ENCODE measurements around the gene C1QC. TPM values are rescaled to one million over a fixed set of nuclear protein-coding genes. Genes with fewer than 3 reads are reported as not detected.

C1QC gene
- total RNA-seq, 2 experiments from 2014 or later, result not detected

DNA sequence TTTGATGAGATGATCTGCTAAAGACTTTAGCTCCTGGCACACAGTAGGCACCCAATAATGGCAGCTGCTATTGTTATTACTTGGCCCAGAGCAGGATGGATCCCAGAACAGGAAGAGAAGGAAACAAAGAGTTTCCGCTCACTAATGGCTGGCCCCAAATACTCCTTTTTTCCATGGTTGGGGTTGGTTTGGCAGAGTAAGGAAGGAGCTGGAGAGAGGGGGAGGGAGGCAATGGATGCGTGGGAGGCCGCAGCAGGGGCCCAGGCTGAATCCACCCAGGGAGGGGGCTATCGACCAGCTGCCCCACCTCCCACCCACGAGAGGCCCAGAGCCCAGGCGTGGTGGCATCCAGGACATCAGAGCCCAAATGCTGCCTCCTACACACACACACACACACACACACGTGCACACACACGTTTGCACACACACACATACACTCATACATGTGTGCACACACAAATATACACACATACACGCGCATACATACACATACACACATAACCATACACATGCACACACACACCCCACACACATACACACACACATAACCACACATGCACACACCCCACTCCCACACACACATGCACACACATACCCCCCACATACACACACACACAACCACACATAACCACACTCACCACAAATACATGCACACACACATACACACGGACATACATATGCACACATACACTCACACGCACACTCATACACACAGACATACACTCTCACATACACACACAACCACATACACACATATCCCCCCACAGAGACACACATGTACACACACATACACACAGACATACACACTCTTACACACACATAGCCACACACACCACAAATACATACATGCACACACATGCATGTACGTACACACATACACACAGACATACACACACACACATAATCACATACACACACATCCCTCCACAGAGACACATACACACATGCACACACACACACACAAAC, 34.8 kb downstream of the C1QC start:
- POLR2A ChIA-PET, result no interaction called here
- intact Hi-C loops (cut with micrococcal nuclease), result no loop called here
- CTCF ChIA-PET, result no interaction called here

GRCh38 chr1:22680726-22681125, 37.3 kb downstream of the C1QC start:
- no peak overlapping the region for H3K27ac Mint-ChIP-seq
- H3K36me3 Mint-ChIP-seq, result no peaks in the 10 kb centered on the region
- no peaks in the 10 kb centered on the region for H3K4me1 Mint-ChIP-seq (ENCODE audit: low read depth)
- ChIA-PET POLR2A (no interaction called here), CTCF (no interaction called here)
- intact Hi-C loops (cut with micrococcal nuclease), result no loop called here
- H3K27me3 Mint-ChIP-seq, result peaks cover 11% of the 10 kb centered on the region
- no peaks in the 10 kb centered on the region for H3K9me3 Mint-ChIP-seq
- no peak overlapping the region for H3K4me3 Mint-ChIP-seq
- no peak for DNase-seq

More for the DNA sequence above, 34.8 kb downstream of the C1QC start:
- no peak overlapping the region for H3K27ac Mint-ChIP-seq
- DNase-seq, result no peak
- no peaks in the 10 kb centered on the region for H3K36me3 Mint-ChIP-seq
- H3K9me3 Mint-ChIP-seq, result no peaks in the 10 kb centered on the region
- peaks cover 20% of the 10 kb centered on the region for H3K27me3 Mint-ChIP-seq
- no peaks in the 10 kb centered on the region for H3K4me1 Mint-ChIP-seq (ENCODE audit: low read depth)
- H3K4me3 Mint-ChIP-seq, result no peak overlapping the region

GRCh38 chr1:22681556-22682276, 38.3 kb downstream of the C1QC start:
- ChIA-PET CTCF (no interaction called here), POLR2A (no interaction called here)
- DNase-seq, result no peak
- Mint-ChIP-seq H3K9me3 (no peaks in the 10 kb centered on the region), H3K4me1 (ENCODE audit: low read depth) (no peaks in the 10 kb centered on the region), H3K36me3 (no peaks in the 10 kb centered on the region), H3K27me3 (peaks cover 13% of the 10 kb centered on the region), H3K27ac (no peak overlapping the region), H3K4me3 (no peak overlapping the region)
- intact Hi-C loops (cut with micrococcal nuclease), result no loop called here

DNA sequence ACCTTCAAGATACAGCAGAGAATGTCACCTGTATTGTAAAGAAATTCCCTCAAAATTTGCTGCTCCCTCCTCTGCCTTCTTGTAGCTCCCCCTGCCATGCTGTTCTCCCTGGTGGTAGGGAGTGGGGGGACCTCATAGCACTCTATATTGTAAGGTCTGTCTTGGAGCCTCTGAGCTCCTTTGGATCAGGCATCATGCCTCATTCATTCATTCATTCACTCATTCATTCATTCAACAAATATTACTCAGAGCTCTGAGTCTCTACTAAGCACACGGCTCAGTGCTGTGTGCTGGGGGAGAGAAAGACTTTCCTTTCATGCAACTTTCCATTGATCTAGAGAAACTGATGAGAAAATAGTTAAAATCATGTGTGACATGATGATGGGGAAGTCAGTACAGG, 40.1 kb downstream of the C1QC start:
- no peaks in the 10 kb centered on the region for H3K9me3 Mint-ChIP-seq
- peaks cover 22% of the 10 kb centered on the region for H3K27me3 Mint-ChIP-seq
- H3K27ac Mint-ChIP-seq, result no peak overlapping the region
- ChIA-PET CTCF (interaction anchor here (1.1 kb wide), 1 partner anchor 8 kb away, joined by 3 read pairs; no protein-coding TSS in a partner anchor), POLR2A (no interaction called here)
- no peaks in the 10 kb centered on the region for H3K4me1 Mint-ChIP-seq (ENCODE audit: low read depth)
- H3K4me3 Mint-ChIP-seq, result no peak overlapping the region
- intact Hi-C loops (cut with micrococcal nuclease), result no loop called here
- no peak for DNase-seq
- no peaks in the 10 kb centered on the region for H3K36me3 Mint-ChIP-seq

DNA sequence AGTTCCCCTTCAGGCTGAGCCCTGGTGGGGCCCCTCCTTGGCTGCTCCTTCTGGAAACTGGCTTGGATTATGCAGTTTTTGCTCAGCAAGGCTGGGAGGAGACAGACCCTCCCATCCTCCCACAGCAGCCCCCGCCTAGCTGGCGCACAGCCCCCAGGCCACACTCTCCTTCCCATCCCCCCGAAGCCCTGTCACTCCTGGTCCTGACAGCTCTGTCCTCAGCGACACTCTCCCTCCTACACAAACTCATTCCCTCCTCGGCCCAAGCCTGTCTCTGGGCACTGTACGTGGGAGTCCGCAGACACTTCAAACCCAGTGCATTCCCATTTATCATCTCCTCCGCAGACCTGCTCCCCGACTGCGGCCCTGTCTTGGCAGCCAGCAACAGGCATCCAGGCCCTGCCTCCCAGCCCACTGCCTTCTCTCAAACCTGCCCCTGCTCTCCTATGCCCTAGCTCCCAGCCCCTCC, 42.2 kb downstream of the C1QC start:
- no peaks in the 10 kb centered on the region for H3K36me3 Mint-ChIP-seq
- no peaks in the 10 kb centered on the region for H3K4me1 Mint-ChIP-seq (ENCODE audit: low read depth)
- no peak for DNase-seq
- CTCF ChIA-PET, result interaction anchor here (1.0 kb wide), 1 partner anchor 19 kb away, joined by 3 read pairs; no protein-coding TSS in a partner anchor
- H3K9me3 Mint-ChIP-seq, result no peaks in the 10 kb centered on the region
- intact Hi-C loops (cut with micrococcal nuclease), result no loop called here
- H3K27ac Mint-ChIP-seq, result no peak overlapping the region
- H3K27me3 Mint-ChIP-seq, result peaks cover 22% of the 10 kb centered on the region
- POLR2A ChIA-PET, result no interaction called here
- no peak overlapping the region for H3K4me3 Mint-ChIP-seq

GRCh38 chr1:22687191-22687590, 43.8 kb downstream of the C1QC start:
- Mint-ChIP-seq H3K36me3 (no peaks in the 10 kb centered on the region), H3K27me3 (peaks cover 20% of the 10 kb centered on the region), H3K4me1 (ENCODE audit: low read depth) (no peaks in the 10 kb centered on the region), H3K4me3 (no peak overlapping the region), H3K27ac (no peak overlapping the region), H3K9me3 (no peaks in the 10 kb centered on the region)
- CTCF ChIA-PET, result interaction anchor here (1.0 kb wide), 1 partner anchor 17 kb away, joined by 3 read pairs; no protein-coding TSS in a partner anchor
- POLR2A ChIA-PET, result no interaction called here
- intact Hi-C loops (cut with micrococcal nuclease), result no loop called here
- no peak for DNase-seq

DNA sequence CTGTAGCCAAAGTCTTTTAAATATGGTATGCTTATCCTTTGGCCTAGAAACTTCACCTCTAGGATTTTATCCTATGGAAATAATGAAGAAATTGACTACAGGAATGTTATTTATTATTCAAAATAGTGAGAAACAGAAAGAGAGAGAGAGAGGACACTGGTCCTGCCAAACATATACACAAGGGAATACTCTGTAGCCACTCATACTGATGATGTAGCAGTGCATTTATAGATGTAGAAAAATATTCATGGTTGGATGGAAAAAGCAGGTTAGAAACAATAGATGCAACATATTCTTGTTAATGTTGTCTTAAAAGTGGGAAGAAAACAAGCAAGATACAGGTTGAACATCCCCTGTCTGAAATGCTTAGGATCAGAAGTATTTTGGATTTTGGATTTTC, 45.0 kb downstream of the C1QC start:
- ChIA-PET POLR2A (no interaction called here), CTCF (interaction anchor here (0.8 kb wide), 1 partner anchor 16 kb away, joined by 4 read pairs; no protein-coding TSS in a partner anchor)
- no peaks in the 10 kb centered on the region for H3K4me1 Mint-ChIP-seq (ENCODE audit: low read depth)

GRCh38 chr1:22689505-22689904, 46.1 kb downstream of the C1QC start:
- Mint-ChIP-seq H3K9me3 (no peaks in the 10 kb centered on the region), H3K4me3 (no peak overlapping the region), H3K36me3 (no peaks in the 10 kb centered on the region), H3K27me3 (peaks cover 19% of the 10 kb centered on the region), H3K27ac (no peak overlapping the region), H3K4me1 (ENCODE audit: low read depth) (no peaks in the 10 kb centered on the region)
- POLR2A ChIA-PET, result no interaction called here
- intact Hi-C loops (cut with micrococcal nuclease), result no loop called here
- CTCF ChIA-PET, result no interaction called here
- no peak for DNase-seq

More for the DNA sequence above, 45.0 kb downstream of the C1QC start:
- Mint-ChIP-seq H3K27me3 (peaks cover 20% of the 10 kb centered on the region), H3K36me3 (no peaks in the 10 kb centered on the region), H3K4me3 (no peak overlapping the region), H3K9me3 (no peaks in the 10 kb centered on the region), H3K27ac (no peak overlapping the region)
- intact Hi-C loops (cut with micrococcal nuclease), result no loop called here
- DNase-seq, result no peak

- Mint-ChIP-seq H3K4me3 (no peak overlapping the region), H3K27me3 (peaks cover 12% of the 10 kb centered on the region), H3K27ac (no peak overlapping the region), H3K4me1 (ENCODE audit: low read depth) (no peaks in the 10 kb centered on the region), H3K9me3 (no peaks in the 10 kb centered on the region), H3K36me3 (no peaks in the 10 kb centered on the region)
- CTCF ChIA-PET, result interaction anchor here (1.0 to 1.7 kb wide), 2 partner anchors 14 to 17 kb away, joined by 3 to 4 read pairs; no protein-coding TSS in a partner anchor
- POLR2A ChIA-PET, result no interaction called here
- intact Hi-C loops (cut with micrococcal nuclease), result no loop called here
- DNase-seq, result no peak
These were observed 47.8 kb downstream of the C1QC start for GRCh38 chr1:22691031-22691753.

DNA sequence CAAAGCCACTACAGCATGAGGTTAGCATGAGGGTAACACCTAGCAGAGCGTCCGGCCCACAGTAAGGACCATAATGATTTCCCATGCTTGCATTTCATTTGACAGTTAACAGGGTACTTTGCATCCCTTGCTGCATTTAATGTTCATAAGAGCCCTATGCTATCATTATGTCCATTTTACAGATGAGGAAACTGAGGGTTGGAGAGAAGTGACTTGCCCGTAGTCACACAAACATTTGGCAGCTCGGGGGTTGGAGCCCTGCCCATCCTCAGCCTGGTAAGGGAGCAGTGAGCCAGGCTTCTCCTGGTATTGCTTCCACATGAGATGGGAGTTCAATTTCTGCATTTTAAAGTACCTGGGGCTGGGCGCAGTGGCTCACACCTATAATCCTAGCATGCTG, 50.7 kb downstream of the C1QC start:
- intact Hi-C loops (cut with micrococcal nuclease), result no loop called here
- Mint-ChIP-seq H3K9me3 (no peaks in the 10 kb centered on the region), H3K4me3 (no peak overlapping the region), H3K27me3 (peaks cover 2% of the 10 kb centered on the region), H3K4me1 (ENCODE audit: low read depth) (no peaks in the 10 kb centered on the region), H3K36me3 (no peaks in the 10 kb centered on the region), H3K27ac (no peak overlapping the region)
- CTCF ChIA-PET, result no interaction called here
- no peak for DNase-seq
- POLR2A ChIA-PET, result no interaction called here

GRCh38 chr1:22696610-22697009, 53.2 kb downstream of the C1QC start:
- intact Hi-C loops (cut with micrococcal nuclease), result no loop called here
- ChIA-PET CTCF (no interaction called here), POLR2A (no interaction called here)
- H3K27me3 Mint-ChIP-seq, result peaks cover 2% of the 10 kb centered on the region
- no peaks in the 10 kb centered on the region for H3K36me3 Mint-ChIP-seq
- no peak overlapping the region for H3K4me3 Mint-ChIP-seq
- DNase-seq, result no peak
- no peak overlapping the region for H3K27ac Mint-ChIP-seq
- H3K9me3 Mint-ChIP-seq, result no peaks in the 10 kb centered on the region
- no peaks in the 10 kb centered on the region for H3K4me1 Mint-ChIP-seq (ENCODE audit: low read depth)

Data from activated CD4-positive, alpha-beta memory T cell treated with anti-CD3 and anti-CD28 coated beads for 36 hours (primary cell).